ENCODE data around the gene MBD3L2B.
"Not testable (repeated sequence)": the region's sequence is repeated elsewhere in the genome, so short reads cannot be mapped to it uniquely, and the experiment has no call there.

Gene MBD3L2B

DNA sequence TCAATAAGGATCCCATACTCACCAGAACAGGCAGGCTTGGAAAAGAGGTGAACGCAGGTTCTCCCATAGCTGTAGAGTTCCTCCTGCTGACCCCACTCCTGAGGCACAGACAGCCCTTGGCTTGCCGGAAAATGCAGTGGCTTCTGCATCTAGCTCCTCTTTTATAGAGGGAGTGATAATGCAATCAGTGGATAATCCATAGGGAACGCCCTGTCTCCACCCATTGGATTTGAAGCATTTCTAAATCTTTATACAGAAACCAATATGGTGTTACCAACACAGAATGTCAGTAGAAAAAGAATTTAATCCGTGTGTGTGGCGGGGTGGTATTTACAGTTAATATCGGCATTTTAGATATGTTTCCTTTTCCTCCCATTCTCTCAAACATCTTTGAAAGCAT is at the start of gene MBD3L2B:
Gene MBD3L2B (minus strand): TSS at position 101 of the 400 bp plus-strand sequence. CDS start 34 bp downstream, at position 67.
- not testable (repeated sequence) for DNase-seq

DNA sequence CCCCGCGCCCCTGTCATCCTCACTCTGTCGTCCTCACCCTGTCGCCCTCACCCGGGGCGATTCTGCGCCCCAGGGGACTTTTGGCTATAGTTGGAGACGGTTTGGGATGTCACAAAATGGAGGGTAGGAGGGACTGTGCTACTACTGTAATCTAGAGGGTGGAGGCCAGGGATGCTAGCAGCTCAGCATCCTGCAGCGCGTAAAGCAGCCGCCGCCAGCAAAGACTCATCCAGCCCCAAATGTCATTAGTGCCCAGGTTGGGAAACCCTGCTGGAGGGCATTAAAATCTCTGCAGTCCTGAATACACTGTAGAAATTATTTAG is 48.6 kb upstream of the MBD3L2B start:
- DNase-seq = no peak

DNA sequence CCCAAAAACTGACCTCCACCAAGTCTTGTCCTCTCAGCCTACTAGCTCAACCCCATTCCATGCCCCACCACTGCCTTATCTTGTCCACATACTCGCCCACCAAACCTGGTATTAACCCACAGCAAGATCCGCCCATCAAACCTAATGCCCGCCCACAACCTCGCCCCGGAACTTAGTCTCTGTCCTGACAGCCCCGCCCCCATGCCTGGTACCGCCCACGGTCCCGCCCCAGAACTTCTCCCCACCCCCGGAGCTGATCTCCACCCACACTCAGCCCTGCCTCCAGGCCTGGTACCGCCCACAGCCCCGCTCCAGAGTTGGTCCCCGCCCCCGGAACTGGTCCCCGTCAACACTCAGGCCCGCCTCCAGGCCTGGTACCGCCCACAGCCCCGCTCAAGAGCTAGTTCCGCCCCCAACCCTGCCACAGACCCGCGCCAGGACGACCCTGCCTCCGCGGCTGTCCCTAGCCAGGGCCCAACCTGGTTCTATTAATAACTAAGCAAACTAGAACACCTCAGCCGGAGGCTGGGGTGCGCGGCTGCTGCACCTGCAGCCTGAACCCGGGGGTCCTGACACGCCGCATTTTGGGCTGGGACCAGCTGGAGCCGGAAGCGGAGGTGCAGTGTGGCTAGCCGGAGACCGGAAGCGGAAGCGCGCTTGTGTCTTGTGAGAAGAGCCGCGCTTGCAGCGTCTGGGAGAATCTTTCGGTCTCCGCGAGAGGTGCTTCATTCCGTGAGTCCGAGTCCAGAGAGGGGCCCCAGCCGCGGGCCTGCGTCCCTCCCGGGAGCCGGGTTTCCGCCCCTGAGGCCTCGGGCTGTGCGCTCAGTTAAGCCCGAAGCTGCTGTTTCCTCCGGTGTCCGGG is 48.0 kb upstream of the MBD3L2B start, which contains the start of gene ZNF557:
Gene ZNF557 (plus strand): TSS at position 662 of the 862 bp plus-strand sequence. CDS start 5,372 bp downstream, outside the sequence.
- DNase-seq = peak; percentile 99

DNA sequence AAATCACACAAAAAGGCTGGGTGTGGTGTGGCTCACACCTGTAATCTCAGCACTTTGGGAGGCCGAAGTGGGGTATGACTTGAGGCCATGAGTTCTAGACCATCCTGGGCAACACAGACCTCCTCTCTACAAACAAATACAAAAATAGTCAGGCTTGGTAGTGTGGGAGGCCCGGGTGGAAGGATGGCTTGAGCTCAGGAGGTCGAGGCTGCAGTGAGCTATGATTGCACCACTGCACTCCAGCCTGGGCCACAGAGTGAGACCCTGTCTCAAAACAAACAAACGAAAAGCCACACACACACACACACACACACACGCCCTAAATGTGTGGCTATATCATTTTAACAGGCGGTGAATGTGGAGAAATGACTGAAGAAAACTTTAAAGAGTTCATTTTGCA is 47.4 kb upstream of the MBD3L2B start:
- DNase-seq = no peak

DNA sequence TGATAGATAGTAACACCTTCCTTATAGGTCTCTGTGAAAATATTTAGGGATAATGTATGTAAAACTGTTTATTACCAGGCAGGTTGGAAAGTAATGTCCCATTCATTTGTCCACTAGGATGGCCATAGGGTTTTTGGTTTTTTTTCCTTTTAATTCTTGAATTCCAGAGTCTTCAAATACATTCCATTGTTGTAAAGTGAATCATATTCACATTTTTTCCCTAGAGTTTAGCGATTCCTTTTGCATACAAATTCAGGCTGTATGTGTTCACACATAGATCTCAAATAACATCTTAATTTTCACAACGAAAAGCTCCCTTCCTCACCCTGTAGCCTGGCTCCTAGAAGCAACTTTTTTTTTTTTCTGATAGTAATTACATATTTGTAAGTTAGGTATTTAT is 46.5 kb upstream of the MBD3L2B start:
- no peak for DNase-seq

DNA sequence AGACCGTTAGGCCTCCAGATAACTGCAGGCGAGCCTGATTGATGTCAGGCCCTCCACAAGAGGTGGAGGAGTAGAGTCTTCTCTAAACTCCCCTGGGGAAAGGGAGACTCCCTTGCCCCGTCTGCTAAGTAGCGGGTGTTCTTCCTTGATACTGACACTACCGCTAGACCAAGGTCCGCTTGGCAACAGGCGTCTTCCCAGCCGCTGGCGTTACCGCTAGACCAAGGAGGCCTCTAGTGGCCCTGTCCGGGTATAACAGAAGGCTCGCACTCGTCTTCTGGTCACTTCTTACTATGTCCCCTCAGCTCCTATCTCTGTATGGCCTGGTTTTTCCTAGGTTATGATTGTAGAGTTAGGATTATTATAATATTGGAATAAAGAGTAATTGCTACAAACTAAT is 45.9 kb upstream of the MBD3L2B start:
- not testable (repeated sequence) for DNase-seq

DNA sequence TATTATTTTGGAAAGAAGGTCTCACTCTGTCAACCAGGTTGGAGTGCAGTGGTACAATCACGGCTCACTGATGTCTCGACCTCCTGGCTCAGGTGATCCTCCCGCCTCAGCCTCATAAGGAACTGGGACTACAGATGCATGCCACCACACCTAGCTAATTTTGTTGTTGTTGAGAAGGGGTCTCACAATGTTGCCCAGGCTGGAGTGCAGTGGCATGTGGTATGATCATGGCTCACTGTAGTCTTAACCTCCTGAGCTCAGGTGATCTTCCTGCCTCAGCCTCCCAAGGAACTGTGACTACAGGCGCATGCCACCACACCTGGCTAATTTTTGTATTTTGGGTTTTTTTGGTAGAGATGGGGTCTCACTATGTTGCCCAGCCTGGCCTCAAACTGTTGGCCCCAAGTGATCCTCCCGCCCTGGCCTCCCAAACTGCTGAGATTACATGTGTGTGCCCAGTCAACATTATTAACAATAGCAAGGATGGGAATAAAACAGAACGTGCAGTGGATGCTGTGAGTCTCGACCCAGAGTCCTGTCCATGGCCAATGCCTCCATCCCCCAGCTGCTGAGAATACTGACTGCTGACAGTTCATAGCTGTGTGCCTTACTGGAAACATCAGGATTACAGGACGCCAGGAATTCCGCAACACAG is 42.7 kb upstream of the MBD3L2B start:
- no peak for DNase-seq

DNA sequence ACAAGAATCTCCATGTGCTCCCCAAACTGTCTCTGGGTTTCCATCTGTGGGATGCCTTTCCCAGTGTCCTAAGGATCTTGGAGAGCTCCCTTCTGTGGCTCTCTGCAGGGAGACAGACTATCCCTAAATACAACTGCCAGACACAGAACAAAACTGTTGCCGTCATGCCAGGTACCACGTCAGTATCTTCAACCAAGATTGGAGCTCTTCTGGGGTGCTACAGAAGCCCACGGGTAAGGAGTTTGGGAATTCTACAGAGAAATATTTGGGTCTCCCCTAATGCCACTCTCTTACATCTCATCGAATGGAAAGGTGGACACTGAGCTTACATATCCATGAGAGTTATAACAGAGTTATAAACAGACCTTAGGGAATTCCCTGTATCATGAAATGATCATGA is 42.1 kb upstream of the MBD3L2B start:
- no peak for DNase-seq

DNA sequence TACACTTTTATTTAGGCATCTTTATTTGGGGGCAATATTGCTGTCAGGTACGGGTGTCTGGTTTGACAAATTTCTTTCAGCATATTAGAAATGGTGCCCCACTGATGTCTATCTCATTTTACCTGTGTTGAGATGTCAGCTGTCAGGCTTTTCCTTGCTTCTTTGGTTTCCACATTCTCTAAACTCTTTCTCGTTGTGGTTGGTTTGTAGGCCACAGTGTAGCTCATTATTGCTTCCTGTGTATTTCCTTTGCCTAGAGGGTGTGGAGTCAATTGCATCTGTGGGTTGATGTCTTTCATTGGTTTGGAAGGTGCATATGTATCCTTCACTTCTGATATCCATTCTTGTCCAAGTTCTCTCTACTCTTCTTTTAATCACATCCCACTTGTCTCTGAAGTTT is 38.7 kb upstream of the MBD3L2B start:
- not testable (repeated sequence) for DNase-seq

DNA sequence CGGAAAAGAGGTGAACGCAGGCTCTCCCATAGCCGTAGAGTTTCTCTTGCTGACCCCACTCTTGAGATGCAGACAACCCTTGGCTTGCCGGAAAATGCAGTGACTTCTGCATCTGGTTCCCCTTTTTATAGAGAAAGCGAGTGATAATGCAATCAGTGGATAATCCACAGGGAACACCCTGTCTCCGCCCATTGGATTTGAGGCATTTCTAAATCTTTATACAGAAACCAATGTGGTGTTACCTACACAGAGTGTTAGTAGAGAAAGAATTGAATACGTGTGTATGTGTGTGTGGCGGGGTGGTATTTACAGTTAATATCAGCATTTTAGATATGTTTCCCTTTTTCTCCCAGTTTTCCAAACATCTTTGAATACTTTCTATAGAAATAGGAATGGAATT is 37.3 kb upstream of the MBD3L2B start, which contains the start of gene MBD3L3:
Gene MBD3L3 (minus strand): TSS at position 101 of the 400 bp plus-strand sequence. CDS start 71 bp downstream, at position 30.
- not testable (repeated sequence) for DNase-seq

DNA sequence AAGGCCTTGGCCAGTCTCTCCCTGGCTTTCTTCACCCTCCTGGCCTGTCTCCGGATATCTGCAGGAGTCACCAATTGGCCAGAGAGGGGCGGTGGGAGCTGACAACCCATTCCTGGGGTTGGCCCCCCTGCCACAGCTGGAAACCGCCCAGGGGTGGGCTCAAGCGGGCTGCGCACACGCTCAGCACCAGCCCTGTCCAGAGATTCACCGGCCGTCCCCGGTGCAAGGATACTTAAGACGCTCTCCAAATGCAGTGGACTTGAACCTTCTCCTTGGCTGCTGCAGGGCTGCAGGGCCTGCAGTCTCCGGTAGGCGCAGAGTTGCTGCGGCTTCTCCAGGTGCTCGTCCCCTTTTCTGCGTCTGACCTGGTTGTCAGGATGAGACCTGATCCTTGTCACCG is 35.1 kb upstream of the MBD3L2B start:
- DNase-seq = not testable (repeated sequence)

DNA sequence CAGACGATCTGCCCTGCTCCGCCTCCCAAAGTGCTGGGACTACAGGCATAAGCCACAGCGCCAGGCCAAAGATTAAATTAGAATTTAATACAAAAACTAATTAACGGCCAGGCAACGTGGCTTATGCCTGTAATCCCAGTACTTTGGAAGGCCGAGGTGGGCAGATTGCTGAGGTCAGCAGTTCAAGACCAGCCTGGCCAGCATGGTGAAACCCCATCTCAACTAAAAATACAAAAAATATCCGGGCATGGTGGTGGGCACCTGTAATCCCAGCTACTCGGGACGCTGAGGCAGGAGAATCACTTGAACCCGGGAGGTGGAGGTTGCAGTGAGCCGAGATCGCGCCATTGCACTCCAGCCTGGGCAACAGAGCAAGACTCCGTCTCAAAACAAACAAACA is 34.4 kb upstream of the MBD3L2B start:
- not testable (repeated sequence) for DNase-seq

DNA sequence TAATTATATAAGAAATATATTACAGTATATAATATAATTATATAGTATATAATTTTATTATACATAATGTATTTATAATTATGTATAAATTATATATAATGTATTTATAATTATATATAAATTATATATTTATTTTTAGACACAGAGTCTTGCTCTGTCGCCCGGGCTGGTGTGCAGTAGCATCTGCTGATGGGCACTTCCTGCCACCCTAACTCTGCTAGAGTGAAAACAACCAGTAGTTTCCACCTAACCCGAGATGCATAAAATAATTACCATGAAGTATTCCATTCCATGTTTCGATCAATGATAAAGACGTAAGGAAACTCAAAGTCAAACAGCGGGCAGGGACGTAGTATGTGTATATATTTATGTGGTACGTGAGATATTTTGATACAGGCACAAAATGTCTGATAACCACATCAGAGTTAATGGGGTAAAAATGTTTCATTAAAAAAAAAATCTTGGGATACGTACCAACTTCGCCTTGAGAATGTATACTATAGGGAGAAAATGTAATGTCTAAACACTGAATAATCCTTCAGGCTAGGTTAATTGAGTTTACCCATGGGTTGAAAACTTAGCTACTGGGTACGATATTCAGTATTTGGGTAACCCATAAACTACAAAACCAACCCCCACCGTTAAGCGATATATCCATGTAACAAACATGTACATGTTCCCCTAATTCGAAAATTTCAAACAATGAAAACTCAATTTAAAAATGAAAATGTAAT is 33.6 kb upstream of the MBD3L2B start:
- not testable (repeated sequence) for DNase-seq

DNA sequence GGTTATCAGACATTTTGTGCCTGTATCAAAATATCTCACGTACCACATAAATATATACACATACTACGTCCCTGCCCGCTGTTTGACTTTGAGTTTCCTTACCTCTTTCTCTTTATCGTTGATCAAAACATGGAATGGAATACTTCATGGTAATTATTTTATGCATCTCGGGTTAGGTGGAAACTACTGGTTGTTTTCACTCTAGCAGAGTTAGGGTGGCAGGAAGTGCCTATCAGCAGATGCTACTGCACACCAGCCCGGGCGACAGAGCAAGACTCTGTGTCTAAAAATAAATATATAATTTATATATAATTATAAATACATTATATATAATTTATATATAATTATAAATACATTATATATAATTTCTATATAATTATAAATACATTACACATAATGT is 31.7 kb upstream of the MBD3L2B start:
- DNase-seq = not testable (repeated sequence)

DNA sequence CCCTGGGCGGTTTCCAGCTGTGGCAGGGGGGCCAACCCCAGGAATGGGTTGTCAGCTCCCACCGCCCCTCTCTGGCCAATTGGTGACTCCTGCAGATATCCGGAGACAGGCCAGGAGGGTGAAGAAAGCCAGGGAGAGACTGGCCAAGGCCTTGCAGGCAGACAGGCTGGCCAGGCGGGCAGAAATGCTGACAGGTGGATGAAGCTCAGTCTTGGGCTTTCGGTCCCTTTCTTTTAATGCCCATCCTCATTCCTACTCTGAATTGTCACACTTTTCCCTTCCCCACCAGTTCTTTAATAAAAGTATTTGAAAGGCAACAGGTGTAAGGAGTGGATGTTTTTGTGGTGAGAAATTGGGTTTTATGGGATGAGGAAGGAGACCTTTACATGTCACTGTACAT is 30.2 kb upstream of the MBD3L2B start:
- not testable (repeated sequence) for DNase-seq

DNA sequence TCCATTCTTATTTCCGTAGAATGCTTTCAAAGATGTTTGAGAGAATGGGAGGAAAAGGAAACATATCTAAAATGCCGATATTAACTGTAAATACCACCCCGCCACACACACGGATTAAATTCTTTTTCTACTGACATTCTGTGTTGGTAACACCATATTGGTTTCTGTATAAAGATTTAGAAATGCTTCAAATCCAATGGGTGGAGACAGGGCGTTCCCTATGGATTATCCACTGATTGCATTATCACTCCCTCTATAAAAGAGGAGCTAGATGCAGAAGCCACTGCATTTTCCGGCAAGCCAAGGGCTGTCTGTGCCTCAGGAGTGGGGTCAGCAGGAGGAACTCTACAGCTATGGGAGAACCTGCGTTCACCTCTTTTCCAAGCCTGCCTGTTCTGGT is 27.8 kb upstream of the MBD3L2B start, which contains the start of gene MBD3L2:
Gene MBD3L2 (plus strand): TSS at position 301 of the 400 bp plus-strand sequence. CDS start 53 bp downstream, at position 354.
- not testable (repeated sequence) for DNase-seq

DNA sequence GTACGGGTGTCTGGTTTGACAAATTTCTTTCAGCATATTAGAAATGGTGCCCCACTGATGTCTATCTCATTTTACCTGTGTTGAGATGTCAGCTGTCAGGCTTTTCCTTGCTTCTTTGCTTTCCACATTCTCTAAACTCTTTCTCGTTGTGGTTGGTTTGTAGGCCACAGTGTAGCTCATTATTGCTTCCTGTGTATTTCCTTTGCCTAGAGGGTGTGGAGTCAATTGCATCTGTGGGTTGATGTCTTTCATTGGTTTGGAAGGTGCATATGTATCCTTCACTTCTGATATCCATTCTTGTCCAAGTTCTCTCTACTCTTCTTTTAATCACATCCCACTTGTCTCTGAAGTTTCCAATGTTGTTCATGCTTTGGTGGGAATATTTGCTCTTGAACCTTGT is 20.3 kb upstream of the MBD3L2B start:
- not testable (repeated sequence) for DNase-seq

DNA sequence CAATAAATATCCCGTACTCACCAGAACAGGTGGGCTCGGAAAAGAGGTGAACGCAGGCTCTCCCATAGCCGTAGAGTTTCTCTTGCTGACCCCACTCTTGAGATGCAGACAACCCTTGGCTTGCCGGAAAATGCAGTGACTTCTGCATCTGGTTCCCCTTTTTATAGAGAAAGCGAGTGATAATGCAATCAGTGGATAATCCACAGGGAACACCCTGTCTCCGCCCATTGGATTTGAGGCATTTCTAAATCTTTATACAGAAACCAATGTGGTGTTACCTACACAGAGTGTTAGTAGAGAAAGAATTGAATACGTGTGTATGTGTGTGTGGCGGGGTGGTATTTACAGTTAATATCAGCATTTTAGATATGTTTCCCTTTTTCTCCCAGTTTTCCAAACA is 18.8 kb upstream of the MBD3L2B start, which contains the start of gene MBD3L4:
Gene MBD3L4 (minus strand): TSS at position 101 of the 400 bp plus-strand sequence. CDS start 35 bp downstream, at position 66.
- not testable (repeated sequence) for DNase-seq

DNA sequence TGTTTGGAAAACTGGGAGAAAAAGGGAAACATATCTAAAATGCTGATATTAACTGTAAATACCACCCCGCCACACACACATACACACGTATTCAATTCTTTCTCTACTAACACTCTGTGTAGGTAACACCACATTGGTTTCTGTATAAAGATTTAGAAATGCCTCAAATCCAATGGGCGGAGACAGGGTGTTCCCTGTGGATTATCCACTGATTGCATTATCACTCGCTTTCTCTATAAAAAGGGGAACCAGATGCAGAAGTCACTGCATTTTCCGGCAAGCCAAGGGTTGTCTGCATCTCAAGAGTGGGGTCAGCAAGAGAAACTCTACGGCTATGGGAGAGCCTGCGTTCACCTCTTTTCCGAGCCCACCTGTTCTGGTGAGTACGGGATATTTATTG is 9.0 kb upstream of the MBD3L2B start, which contains the start of gene MBD3L5:
Gene MBD3L5 (plus strand): TSS at position 301 of the 400 bp plus-strand sequence. CDS start 34 bp downstream, at position 335.
- DNase-seq = not testable (repeated sequence)

DNA sequence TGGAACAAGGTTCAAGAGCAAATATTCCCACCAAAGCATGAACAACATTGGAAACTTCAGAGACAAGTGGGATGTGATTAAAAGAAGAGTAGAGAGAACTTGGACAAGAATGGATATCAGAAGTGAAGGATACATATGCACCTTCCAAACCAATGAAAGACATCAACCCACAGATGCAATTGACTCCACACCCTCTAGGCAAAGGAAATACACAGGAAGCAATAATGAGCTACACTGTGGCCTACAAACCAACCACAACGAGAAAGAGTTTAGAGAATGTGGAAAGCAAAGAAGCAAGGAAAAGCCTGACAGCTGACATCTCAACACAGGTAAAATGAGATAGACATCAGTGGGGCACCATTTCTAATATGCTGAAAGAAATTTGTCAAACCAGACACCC is 7.6 kb upstream of the MBD3L2B start:
- not testable (repeated sequence) for DNase-seq

DNA sequence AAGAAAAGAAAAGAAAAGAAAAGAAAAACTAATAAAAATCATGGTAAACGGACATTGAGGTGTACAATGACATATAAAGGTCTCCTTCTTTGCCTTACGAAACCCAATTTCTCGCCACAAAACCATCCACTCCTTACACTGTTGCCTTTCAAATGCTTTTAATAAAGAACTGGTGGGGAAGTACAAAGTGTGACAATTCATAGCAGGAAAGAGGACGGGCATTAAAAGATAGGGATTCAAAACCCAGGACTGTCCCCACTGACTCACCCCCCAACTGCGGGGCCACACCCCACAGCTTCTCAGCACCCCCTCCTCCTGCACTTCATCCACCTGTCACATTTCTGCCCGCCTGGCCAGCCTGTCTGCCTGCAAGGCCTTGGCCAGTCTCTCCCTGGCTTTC is 2.4 kb downstream of the MBD3L2B start:
- no peak for DNase-seq

DNA sequence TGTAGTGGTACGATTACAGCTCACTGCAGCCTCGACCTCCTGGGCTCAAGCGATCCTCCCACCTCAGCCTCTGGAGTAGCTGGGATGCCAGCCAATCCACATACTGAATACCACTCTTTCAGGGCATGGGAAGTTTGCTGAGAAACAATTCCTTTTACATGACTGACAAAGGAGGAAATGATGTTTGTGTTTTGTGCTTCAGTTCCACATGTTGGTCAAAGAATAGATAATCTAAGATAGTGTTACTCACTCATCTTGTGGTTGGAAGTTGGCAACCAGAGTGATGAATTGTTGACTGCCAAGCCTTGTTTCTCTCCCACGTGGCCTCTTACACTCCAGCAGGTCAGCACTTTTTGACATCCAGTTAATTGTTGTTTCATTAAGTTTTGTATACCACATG is 7.6 kb downstream of the MBD3L2B start:
- peak; percentile 43 for DNase-seq
